HL-60 (cell line): ENCODE results near the gene SLC45A1.

Experiments
- DNase-seq, 2 experiments: peaks; one replicate each; pipeline ENCODE4 v3.0.0-alpha.2; 2010 to 2020; ENCODE audit warnings: low read depth in 1 of 2, low spot score in 1 of 2
- H3K27ac ChIP-seq: fragments of 250-450 bp; sonication (Bioruptor Pico); replicated peaks from 2 replicates; pipeline ENCODE4 v1.5.1; 2020; ENCODE audit warnings: mild to moderate bottlenecking, moderate library complexity
- H3K27me3 ChIP-seq: fragments of 250-450 bp; sonication (Bioruptor Pico); 2 replicates; pipeline ENCODE4 v1.5.1; 2021; ENCODE audit warnings: mild to moderate bottlenecking, moderate library complexity; ENCODE audit not compliant: insufficient read depth, poor library complexity, severe bottlenecking
- H3K4me3 ChIP-seq: replicated peaks from 2 replicates; pipeline ENCODE4 v1.5.1; 2011; ENCODE audit warnings: mild to moderate bottlenecking, control low read depth, low read length; ENCODE audit not compliant: insufficient read depth
- GABPA ChIP-seq: IDR thresholded peaks from 2 replicates; pipeline ENCODE4 v1.6.1; 2012; ENCODE audit warnings: low read depth
- POLR2AphosphoS5 ChIP-seq: IDR thresholded peaks from 2 replicates; pipeline ENCODE4 v1.6.1; 2012; ENCODE audit warnings: low read depth
- SPI1 ChIP-seq: IDR thresholded peaks from 2 replicates; pipeline ENCODE4 v1.6.1; 2012; ENCODE audit warnings: low read depth, mild to moderate bottlenecking, borderline replicate concordance
- TF ChIP-seq, protein P1 (sequence below): IDR thresholded peaks from one replicate; pipeline ENCODE4 v1.5.1; 2011; ENCODE audit warnings: low read length, control low read depth, inconsistent platforms; ENCODE audit not compliant: insufficient read depth
- TF ChIP-seq, protein P2 (sequence below): IDR thresholded peaks from 2 replicates; pipeline ENCODE4 v1.6.1; 2012; ENCODE audit warnings: low read depth; ENCODE audit not compliant: insufficient replicate concordance

The SLC45A1 gene

GRCh38 chr1:8312235-8313218 lies 5.4 kb upstream of the SLC45A1 start:
- no peak overlapping the region for H3K4me3 ChIP-seq
- TF ChIP-seq POLR2AphosphoS5 (no peak), SPI1 (no peak), GABPA (no peak)
- TF ChIP-seq, protein P1, sequence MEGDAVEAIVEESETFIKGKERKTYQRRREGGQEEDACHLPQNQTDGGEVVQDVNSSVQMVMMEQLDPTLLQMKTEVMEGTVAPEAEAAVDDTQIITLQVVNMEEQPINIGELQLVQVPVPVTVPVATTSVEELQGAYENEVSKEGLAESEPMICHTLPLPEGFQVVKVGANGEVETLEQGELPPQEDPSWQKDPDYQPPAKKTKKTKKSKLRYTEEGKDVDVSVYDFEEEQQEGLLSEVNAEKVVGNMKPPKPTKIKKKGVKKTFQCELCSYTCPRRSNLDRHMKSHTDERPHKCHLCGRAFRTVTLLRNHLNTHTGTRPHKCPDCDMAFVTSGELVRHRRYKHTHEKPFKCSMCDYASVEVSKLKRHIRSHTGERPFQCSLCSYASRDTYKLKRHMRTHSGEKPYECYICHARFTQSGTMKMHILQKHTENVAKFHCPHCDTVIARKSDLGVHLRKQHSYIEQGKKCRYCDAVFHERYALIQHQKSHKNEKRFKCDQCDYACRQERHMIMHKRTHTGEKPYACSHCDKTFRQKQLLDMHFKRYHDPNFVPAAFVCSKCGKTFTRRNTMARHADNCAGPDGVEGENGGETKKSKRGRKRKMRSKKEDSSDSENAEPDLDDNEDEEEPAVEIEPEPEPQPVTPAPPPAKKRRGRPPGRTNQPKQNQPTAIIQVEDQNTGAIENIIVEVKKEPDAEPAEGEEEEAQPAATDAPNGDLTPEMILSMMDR = no peak
- TF ChIP-seq, protein P2, sequence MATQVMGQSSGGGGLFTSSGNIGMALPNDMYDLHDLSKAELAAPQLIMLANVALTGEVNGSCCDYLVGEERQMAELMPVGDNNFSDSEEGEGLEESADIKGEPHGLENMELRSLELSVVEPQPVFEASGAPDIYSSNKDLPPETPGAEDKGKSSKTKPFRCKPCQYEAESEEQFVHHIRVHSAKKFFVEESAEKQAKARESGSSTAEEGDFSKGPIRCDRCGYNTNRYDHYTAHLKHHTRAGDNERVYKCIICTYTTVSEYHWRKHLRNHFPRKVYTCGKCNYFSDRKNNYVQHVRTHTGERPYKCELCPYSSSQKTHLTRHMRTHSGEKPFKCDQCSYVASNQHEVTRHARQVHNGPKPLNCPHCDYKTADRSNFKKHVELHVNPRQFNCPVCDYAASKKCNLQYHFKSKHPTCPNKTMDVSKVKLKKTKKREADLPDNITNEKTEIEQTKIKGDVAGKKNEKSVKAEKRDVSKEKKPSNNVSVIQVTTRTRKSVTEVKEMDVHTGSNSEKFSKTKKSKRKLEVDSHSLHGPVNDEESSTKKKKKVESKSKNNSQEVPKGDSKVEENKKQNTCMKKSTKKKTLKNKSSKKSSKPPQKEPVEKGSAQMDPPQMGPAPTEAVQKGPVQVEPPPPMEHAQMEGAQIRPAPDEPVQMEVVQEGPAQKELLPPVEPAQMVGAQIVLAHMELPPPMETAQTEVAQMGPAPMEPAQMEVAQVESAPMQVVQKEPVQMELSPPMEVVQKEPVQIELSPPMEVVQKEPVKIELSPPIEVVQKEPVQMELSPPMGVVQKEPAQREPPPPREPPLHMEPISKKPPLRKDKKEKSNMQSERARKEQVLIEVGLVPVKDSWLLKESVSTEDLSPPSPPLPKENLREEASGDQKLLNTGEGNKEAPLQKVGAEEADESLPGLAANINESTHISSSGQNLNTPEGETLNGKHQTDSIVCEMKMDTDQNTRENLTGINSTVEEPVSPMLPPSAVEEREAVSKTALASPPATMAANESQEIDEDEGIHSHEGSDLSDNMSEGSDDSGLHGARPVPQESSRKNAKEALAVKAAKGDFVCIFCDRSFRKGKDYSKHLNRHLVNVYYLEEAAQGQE = no peak
- H3K27me3 ChIP-seq = peaks cover 13% of the 10 kb centered on the region
- no peak overlapping the region for H3K27ac ChIP-seq
- no peak for DNase-seq

DNA sequence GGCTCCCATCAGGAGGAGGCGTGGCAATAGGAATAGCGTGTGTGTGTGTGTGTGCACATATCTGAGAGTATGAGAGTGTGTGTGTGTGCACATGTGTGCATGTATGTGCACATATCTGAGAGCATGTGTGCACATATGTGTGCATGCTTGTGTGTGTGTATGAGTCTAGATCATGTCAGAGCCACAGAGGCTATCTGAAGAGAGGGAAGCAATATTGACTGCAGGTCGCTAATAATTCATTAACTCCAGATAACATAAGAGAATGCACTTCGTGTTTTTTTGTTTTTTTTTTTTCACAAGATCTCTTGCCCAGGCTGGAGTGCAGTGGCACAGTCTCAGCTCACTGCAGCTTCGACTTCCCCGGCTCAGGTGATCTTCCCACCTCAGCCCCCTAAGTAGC lies 4.7 kb upstream of the SLC45A1 start:
- Histone ChIP-seq H3K4me3 (no peak overlapping the region), H3K27ac (no peak overlapping the region), H3K27me3 (peaks cover 18% of the 10 kb centered on the region)
- TF ChIP-seq, protein P2 = no peak
- no peak for DNase-seq

GRCh38 chr1:8314346-8315280 lies 3.3 kb upstream of the SLC45A1 start:
- H3K27ac ChIP-seq = no peak overlapping the region

More at GRCh38 chr1:8314346-8315280, 3.3 kb upstream of the SLC45A1 start:
- peaks cover 26% of the 10 kb centered on the region for H3K27me3 ChIP-seq
- peak in 1 of 2 experiments; percentile 50 for DNase-seq
- TF ChIP-seq, protein P1 = peak; percentile 56
- TF ChIP-seq, protein P2 = no peak
- H3K4me3 ChIP-seq = no peak overlapping the region
